ENCODE measurements around the gene PDE8A.

PDE8A gene

GRCh38 chr15:85155360-85155759 lies 173.7 kb downstream of the PDE8A start:
- no peak for DNase-seq (ENCODE audit: extremely low read depth, insufficient read length)
- Histone ChIP-seq H3K4me3 (replicated peaks; ENCODE audit: low read depth, low read length) (no peak overlapping the region), H3K36me3 (ENCODE audit: control insufficient read depth, insufficient read depth, low read length) (no peaks in the 10 kb centered on the region), H3K27me3 (replicated peaks; ENCODE audit: control insufficient read depth, insufficient read depth, low read length) (no peaks in the 10 kb centered on the region)
- TF ChIP-seq, protein P1, sequence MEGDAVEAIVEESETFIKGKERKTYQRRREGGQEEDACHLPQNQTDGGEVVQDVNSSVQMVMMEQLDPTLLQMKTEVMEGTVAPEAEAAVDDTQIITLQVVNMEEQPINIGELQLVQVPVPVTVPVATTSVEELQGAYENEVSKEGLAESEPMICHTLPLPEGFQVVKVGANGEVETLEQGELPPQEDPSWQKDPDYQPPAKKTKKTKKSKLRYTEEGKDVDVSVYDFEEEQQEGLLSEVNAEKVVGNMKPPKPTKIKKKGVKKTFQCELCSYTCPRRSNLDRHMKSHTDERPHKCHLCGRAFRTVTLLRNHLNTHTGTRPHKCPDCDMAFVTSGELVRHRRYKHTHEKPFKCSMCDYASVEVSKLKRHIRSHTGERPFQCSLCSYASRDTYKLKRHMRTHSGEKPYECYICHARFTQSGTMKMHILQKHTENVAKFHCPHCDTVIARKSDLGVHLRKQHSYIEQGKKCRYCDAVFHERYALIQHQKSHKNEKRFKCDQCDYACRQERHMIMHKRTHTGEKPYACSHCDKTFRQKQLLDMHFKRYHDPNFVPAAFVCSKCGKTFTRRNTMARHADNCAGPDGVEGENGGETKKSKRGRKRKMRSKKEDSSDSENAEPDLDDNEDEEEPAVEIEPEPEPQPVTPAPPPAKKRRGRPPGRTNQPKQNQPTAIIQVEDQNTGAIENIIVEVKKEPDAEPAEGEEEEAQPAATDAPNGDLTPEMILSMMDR (IDR thresholded peaks at IDR 0.05; ENCODE audit: insufficient read depth, low read length, poor library complexity, severe bottlenecking) = no peak

DNA sequence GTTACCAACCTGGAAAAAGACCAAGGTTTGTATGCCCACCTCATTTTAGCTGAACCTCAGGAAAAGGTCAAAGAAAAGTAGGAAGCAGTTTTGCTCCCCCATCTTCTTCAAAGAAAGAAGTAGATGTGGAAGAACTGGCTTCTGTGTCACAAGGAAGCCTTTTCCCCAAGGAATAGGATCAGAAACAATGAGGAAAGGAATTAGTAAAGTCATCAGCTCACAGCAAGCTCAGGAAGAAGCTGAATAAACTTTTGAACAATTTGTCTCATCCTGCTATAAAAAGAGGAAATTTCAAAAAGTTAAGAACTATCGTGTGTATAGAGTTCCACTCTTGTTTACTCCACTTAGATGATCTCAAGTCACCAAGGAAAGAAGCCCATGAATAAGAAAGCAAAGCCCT lies 174.2 kb downstream of the PDE8A start:
- Histone ChIP-seq H3K27me3 (replicated peaks; ENCODE audit: control insufficient read depth, insufficient read depth, low read length) (no peaks in the 10 kb centered on the region), H3K36me3 (ENCODE audit: control insufficient read depth, insufficient read depth, low read length) (no peaks in the 10 kb centered on the region), H3K4me3 (replicated peaks; ENCODE audit: low read depth, low read length) (no peak overlapping the region)
- no peak for DNase-seq (ENCODE audit: extremely low read depth, insufficient read length)
- TF ChIP-seq, protein P1 (IDR thresholded peaks at IDR 0.05; ENCODE audit: insufficient read depth, low read length, poor library complexity, severe bottlenecking) = no peak

- Histone ChIP-seq H3K36me3 (ENCODE audit: control insufficient read depth, insufficient read depth, low read length) (no peaks in the 10 kb centered on the region), H3K4me3 (replicated peaks; ENCODE audit: low read depth, low read length) (no peak overlapping the region), H3K27me3 (replicated peaks; ENCODE audit: control insufficient read depth, insufficient read depth, low read length) (no peaks in the 10 kb centered on the region)
- TF ChIP-seq, protein P1 (IDR thresholded peaks at IDR 0.05; ENCODE audit: insufficient read depth, low read length, poor library complexity, severe bottlenecking) = no peak
- DNase-seq (ENCODE audit: extremely low read depth, insufficient read length) = no peak
Observed at GRCh38 chr15:85157344-85157743, 175.7 kb downstream of the PDE8A start.

GRCh38 chr15:85162237-85162636 lies 180.6 kb downstream of the PDE8A start:
- H3K4me3 ChIP-seq (replicated peaks; ENCODE audit: low read depth, low read length) = no peak overlapping the region
- H3K27me3 ChIP-seq (replicated peaks; ENCODE audit: control insufficient read depth, insufficient read depth, low read length) = no peaks in the 10 kb centered on the region
- TF ChIP-seq, protein P1 (IDR thresholded peaks at IDR 0.05; ENCODE audit: insufficient read depth, low read length, poor library complexity, severe bottlenecking) = no peak
- DNase-seq (ENCODE audit: extremely low read depth, insufficient read length) = no peak
- no peaks in the 10 kb centered on the region for H3K36me3 ChIP-seq (ENCODE audit: control insufficient read depth, insufficient read depth, low read length)

DNA sequence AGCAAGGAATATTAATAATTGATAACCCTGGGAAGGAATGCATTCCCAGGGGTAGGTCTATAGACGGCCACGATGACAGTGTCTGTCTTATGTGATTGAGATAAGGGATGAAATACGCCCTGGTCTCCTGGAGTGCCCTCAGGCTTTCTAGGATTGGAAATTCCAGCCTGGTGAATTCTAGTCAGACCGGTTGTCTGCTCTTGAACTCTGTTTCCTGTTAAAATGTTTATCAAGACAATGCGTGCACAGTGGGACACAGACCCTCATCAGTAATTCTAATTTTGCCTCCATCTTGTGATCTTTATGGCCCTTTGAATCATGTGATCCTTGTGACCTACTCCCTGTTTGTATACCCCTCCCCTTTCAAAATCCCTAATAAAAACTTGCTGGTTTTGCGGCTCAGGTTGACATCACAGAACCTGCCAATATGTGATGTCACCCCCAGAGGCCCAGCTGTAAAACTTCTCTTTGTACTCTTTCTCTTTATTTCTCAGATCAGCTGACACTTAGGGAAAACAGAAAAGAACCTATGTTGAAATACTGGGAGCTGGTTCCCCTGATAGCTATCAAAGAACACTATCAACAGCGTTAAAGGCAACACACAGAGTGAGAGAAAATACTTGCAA lies 183.3 kb downstream of the PDE8A start:
- no peaks in the 10 kb centered on the region for H3K27me3 ChIP-seq (replicated peaks; ENCODE audit: control insufficient read depth, insufficient read depth, low read length)
- TF ChIP-seq, protein P1 (IDR thresholded peaks at IDR 0.05; ENCODE audit: insufficient read depth, low read length, poor library complexity, severe bottlenecking) = no peak
- no peak overlapping the region for H3K4me3 ChIP-seq (replicated peaks; ENCODE audit: low read depth, low read length)
- H3K36me3 ChIP-seq (ENCODE audit: control insufficient read depth, insufficient read depth, low read length) = no peaks in the 10 kb centered on the region
- no peak for DNase-seq (ENCODE audit: extremely low read depth, insufficient read length)

GRCh38 chr15:85167568-85167967 lies 185.9 kb downstream of the PDE8A start:
- no peak overlapping the region for H3K4me3 ChIP-seq (replicated peaks; ENCODE audit: low read depth, low read length)
- no peaks in the 10 kb centered on the region; the same call in 1 of the 2 replicates for H3K27me3 ChIP-seq (replicated peaks; ENCODE audit: control insufficient read depth, insufficient read depth, low read length)
- no peaks in the 10 kb centered on the region for H3K36me3 ChIP-seq (ENCODE audit: control insufficient read depth, insufficient read depth, low read length)
- no peak for DNase-seq (ENCODE audit: extremely low read depth, insufficient read length)
- TF ChIP-seq, protein P1 (IDR thresholded peaks at IDR 0.05; ENCODE audit: insufficient read depth, low read length, poor library complexity, severe bottlenecking) = no peak
